Breast epithelium (tissue), 3 donors: ENCODE measurements around the gene FOXL2.

Experiments
- CTCF ChIP-seq, 3 donors: fragments of 450-650 bp; IDR thresholded peaks; one replicate each; pipeline ENCODE4 v1.5.1; 2016 to 2017; ENCODE audit warnings: antibody characterized with exemption in 3 of 3, mild to moderate bottlenecking in 3 of 3, moderate library complexity in 3 of 3
- POLR2A ChIP-seq: fragments of 450-650 bp; IDR thresholded peaks from one replicate; pipeline ENCODE4 v1.6.1; 2016; ENCODE audit warnings: antibody characterized with exemption, mild to moderate bottlenecking, moderate library complexity
- POLR2AphosphoS5 ChIP-seq, 3 donors: sonication (generic); formaldehyde crosslinking; IDR thresholded peaks; one replicate each; pipeline ENCODE4 v1.6.1; 2017; ENCODE audit warnings: antibody characterized with exemption in 3 of 3

DNA sequence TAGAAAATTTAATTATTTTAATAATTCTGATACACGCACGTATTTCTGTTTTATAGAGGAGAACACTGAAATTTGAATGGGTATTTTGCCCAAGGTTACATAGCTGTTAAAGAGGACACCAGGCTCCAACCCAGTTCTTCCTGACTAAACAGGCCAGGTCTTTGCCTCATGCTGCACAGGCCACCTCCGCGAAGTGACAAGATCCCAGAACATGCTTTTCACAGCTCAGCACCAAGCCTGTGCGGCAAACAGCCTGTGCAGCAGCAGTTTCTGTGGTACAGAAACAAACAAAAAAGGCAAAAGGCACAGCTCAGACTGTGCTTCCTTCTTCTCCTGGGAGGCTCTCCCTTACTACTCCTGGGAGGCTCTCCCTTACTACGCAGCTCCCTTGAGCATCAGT lies 6.5 kb downstream of the FOXL2 start:
- TF ChIP-seq CTCF (IDR thresholded peaks at IDR 0.05) (no peak), POLR2A (no peak), POLR2AphosphoS5 (IDR thresholded peaks at IDR 0.05) (no peak)
